ENCODE data around the gene PLXNB2.
"Not testable (repeated sequence)": the region's sequence is repeated elsewhere in the genome, so short reads cannot be mapped to it uniquely, and the experiment has no call there.

PLXNB2 gene

GRCh38 chr22:50274311-50274710 lies 33.1 kb downstream of the PLXNB2 start:
- peak; percentile 79 for DNase-seq (ENCODE audit: low spot score)
- no peak for TF ChIP-seq CTCF (IDR thresholded peaks at IDR 0.05; ENCODE audit: extremely low read depth, missing control alignments)

- not testable (repeated sequence) for DNase-seq (ENCODE audit: low spot score)
Measured at GRCh38 chr22:50273781-50274180, 33.7 kb downstream of the PLXNB2 start.

- DNase-seq (ENCODE audit: low spot score) = not testable (repeated sequence)
Measured at GRCh38 chr22:50273352-50273751, 34.1 kb downstream of the PLXNB2 start.

- no peak for TF ChIP-seq CTCF (IDR thresholded peaks at IDR 0.05; ENCODE audit: extremely low read depth, missing control alignments)
- no peak for DNase-seq (ENCODE audit: low spot score)
Measured at GRCh38 chr22:50272044-50272802, 35.2 kb downstream of the PLXNB2 start.

- TF ChIP-seq CTCF (IDR thresholded peaks at IDR 0.05; ENCODE audit: extremely low read depth, missing control alignments) = no peak
- peak; percentile 92 for DNase-seq (ENCODE audit: low spot score)
Measured at GRCh38 chr22:50271519-50271970, 35.9 kb downstream of the PLXNB2 start.

- DNase-seq (ENCODE audit: low spot score) = peak; percentile 87
- no peak for TF ChIP-seq CTCF (IDR thresholded peaks at IDR 0.05; ENCODE audit: extremely low read depth, missing control alignments)
Measured at GRCh38 chr22:50270666-50271394, 36.6 kb downstream of the PLXNB2 start.

- DNase-seq (ENCODE audit: low spot score) = peak; percentile 89
- no peak for TF ChIP-seq CTCF (IDR thresholded peaks at IDR 0.05; ENCODE audit: extremely low read depth, missing control alignments)
Measured at GRCh38 chr22:50269970-50270665, 37.3 kb downstream of the PLXNB2 start, which contains the start of gene MAPK11. MAPK11 (minus strand) TSS chr22:50270380; CDS start chr22:50270292, 88 bp downstream.

- DNase-seq (ENCODE audit: low spot score) = no peak
- TF ChIP-seq CTCF (IDR thresholded peaks at IDR 0.05; ENCODE audit: extremely low read depth, missing control alignments) = no peak
Measured at GRCh38 chr22:50269573-50269969, 37.9 kb downstream of the PLXNB2 start.
